ENCODE measurements around the gene TMEM242. TPM values are rescaled to one million over a fixed set of nuclear protein-coding genes. Genes with fewer than 3 reads are reported as not detected.
"Not testable (repeated sequence)": the region's sequence is repeated elsewhere in the genome, so short reads cannot be mapped to it uniquely, and the experiment has no call there.

Gene TMEM242
- total RNA-seq, 1 experiment from 2014 or later, result 10.5 TPM

- no peak for DNase-seq (ENCODE audit: low read depth)
Measured at GRCh38 chr6:157325069-157325805, 1.9 kb upstream of the TMEM242 start.

DNA sequence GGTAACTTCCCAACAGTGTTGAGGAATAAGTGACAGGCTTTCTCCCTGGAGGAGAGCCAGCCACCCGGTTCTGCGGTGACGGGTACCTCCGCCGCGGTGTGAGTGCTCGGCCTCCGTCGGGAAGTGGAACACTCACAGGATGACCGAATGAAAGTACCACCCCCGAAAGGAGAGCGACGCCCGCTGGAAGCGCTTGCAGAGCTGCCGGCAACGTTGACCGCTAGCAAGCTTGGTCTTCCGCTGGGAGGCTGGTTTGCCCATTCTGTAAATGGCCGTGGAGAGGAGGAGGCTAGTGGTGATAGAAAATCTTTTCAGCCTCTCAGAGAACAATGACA, 614 bp upstream of the TMEM242 start:
- DNase-seq (ENCODE audit: low read depth), result peak; percentile 91

GRCh38 chr6:157322792-157323254, 496 bp downstream of the TMEM242 start:
- peak; percentile 91 for DNase-seq (ENCODE audit: low read depth)

DNA sequence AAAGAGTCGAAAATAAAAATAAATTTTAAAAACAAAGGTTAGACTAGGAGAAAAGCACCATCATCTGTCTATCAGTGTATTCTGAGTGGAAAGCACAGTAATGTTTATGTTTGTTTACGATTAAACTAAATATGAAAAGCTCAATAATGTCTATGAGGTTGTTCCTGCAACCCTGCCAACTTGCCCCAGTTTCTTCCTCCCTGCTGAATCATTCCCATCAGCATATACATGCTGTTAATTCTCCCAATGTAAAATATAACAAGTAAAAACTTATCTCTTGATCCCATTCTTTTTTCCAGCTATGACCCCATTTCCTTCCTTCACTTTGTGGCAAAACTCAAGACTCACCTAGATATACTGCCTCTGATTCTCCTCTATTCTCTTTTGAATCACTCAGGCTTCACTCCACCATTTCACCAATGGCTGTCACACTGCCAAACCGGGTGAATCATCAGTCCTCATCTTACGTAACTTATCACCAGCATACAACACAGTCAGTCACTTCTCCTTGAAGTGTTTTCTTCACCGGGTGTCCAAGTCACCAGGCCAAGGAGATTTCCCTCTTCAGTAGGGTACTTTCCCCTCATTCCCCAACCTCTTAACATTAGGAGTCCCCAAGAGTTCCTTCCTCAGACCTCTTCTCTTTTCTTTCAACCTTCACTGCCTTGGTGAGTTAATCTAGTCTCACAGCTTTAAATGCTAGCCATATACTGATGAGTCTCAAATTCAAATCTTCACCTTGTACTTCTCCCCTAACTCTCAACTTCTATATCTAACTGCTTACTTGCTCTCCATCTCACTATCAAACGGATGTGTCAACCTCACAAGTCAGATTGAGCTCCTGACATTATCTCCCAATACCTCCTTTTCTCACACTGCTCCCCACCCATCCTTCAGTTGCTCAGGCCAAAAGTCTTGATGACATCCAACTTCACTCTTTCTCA, 6.2 kb downstream of the TMEM242 start:
- peak; percentile 90 for DNase-seq (ENCODE audit: low read depth)

DNA sequence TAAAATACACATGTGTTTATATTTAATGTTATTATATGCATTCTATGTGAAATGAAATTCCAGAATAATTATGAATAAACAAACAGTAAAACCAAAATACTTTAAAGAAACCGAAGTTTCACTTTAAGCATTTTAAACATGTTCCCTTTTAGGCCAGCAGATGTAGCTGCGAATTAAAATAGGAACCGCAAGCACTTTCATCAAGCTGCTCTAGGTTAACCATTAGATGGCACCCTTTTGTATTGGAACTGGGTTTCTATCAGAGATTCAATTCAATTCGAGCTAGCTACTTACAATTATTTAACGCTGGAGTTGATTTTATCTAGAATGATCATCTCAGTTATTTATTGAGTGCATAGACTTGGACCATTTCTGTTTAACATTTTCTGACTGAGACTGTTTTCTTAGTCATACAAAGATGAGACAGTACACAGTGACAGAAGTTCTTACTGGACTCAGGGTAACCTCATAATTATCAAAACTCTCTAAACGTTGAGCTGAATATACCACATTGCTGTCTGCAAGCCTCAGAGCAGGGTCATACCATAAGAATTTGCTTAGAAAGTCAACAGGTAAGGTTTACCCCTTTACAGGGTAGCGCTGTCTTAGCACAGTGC, 8.5 kb downstream of the TMEM242 start:
- DNase-seq (ENCODE audit: low read depth), result peak; percentile 65

DNA sequence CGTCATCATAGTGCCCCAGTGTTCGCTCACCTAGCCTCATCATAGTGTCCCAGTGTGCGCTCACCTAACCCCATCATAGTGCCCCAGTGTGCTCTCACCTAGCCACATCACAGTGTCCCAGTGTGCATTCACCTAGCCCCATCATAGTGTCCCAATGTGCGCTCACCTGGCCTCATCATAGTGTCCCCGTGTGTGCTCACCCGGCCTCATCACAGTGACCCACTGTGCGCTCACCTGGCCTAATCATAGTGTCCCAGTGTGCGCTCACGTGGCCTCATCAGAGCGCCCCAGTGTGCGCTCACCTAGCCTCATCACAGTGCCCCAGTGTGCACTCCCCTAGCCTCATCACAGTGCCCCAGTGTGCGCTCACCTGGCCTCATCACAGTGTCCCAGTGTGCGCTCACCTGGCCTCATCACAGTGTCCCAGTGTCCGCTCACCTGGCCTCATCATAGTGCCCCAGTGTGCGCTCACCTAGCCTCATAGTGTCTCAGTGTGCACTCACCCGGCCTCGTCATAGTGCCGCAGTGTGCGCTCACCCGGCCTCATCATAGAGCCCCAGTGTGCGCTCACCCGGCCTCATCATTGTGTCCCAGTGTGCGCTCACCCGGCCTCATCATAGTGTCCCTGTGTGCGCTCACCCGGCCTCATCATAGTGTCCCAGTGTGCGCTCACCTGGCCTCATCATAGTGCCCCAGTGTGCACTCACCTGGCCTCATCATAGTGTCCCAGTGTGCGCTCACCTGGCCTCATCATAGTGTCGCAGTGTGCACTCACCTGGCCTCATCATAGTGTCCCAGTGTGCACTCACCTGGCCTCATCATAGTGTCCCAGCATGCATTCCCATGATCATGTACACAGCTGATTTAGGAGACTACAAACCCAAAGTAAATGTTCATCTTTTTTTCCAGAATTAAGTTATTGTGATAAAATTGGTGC, 9.5 kb downstream of the TMEM242 start:
- no peak for DNase-seq (ENCODE audit: low read depth)

DNA sequence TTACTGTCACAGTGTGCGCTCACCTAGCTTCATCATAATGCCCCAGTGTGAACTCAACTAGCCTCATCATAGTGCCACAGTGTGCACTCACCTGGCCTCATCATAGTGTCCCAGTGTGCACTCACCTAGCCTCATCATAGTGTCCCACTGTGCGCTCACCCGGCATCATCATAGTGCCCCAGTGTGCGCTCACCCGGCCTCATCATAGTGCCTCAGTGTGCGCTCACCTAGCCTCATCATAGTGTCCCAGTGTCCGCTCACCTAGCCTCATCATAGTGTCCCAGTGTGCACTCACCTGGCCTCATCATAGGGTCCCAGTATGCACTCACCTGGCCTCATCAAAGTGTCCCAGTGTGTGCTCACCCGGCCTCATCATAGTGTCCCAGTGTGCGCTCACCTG, 10.6 kb downstream of the TMEM242 start:
- DNase-seq (ENCODE audit: low read depth), result peak; percentile 38

- DNase-seq (ENCODE audit: low read depth), result not testable (repeated sequence)
Measured at GRCh38 chr6:157310693-157311092, 12.6 kb downstream of the TMEM242 start.

- DNase-seq (ENCODE audit: low read depth), result no peak
Measured at GRCh38 chr6:157307661-157308060, 15.7 kb downstream of the TMEM242 start.

DNA sequence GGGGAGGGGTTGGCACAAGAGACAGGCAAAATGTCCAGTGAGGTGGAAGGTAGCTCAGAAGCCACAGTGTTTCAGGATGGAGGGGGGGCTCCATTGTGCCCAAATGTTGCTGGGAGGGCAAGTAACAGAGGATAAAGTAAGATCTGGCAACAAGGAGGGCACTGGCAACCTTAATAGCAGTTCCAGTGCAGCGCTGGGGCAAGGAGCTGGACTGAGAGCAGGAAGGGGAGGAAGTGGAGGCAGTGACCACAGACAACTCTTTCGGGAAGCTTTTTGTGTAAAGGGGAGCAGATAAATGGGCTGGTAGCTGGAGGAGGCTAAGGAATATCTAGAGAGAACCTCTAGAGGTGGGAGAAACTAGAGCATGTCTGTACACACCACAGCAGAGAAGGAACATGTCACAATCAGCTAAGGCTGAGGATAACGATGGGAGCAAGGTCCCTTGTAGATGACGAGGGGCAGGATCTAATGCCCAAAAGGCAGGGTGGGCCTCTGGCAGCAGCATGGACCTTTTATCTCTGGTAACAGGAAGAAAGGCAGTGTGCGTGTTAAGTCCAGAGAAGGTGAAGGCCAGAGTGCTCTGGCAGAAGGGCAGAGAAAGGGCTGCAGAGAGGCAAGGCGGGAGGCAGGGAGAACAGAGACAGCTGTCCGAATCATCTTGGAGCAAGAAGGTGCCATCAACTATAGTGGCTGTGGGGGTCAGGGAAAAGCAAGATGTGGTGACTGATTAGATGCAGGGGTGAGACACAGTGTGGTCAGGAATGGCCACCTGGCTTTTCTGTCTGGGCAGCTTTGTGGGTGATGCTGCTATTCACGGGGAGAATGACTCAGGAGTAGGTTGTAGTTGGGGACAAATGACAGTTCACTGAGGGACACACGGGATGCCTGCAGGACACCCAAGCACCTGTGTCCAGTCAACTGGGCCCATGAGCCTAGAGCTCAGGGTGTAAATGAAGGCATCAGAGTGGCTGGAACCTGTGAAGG, 17.4 kb downstream of the TMEM242 start:
- DNase-seq (ENCODE audit: low read depth), result no peak

- DNase-seq (ENCODE audit: low read depth), result peak; percentile 45
Measured at GRCh38 chr6:157304899-157305663, 18.2 kb downstream of the TMEM242 start.

- DNase-seq (ENCODE audit: low read depth), result no peak
Measured at GRCh38 chr6:157302736-157303135, 20.6 kb downstream of the TMEM242 start.

DNA sequence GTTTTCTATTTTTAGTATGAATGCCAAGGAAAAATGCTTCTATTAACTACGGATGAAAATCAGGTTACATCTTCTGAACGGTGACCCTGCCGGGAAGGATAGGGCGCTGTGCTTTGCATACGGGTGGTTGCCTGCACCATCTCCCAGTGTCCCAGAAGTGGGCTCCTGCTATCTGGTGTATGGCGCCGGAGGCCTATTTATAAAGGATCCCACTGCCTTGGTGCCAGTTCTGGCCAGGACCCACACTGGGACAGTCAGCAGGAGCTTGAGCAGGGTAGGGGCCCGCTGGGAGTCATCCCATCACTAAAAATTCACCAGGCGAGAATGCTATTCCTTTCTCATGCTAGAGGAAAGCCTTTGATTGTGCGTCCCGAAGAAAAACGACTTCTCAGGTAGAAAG, 22.9 kb downstream of the TMEM242 start:
- DNase-seq (ENCODE audit: low read depth), result no peak

DNA sequence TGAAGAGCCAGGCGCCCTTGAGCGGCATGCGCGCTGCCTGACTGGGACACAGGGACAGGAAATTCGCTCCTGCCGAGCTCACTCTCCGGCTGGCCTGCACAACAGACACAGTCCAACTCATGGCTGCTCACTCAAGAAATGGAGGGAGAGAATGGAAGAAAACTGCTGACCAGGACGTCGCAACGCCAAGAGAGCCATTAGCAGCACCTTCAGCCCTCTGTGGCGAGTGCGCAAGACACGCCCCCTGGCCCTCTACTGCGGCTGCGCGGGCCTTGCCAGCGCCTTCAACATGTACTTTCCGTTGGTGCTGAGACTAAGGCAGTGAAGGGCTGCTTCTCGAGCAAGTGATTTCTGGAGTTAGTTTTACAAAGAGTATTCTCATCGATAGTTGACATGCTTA, 23.3 kb downstream of the TMEM242 start:
- DNase-seq (ENCODE audit: low read depth), result no peak

- no peak for DNase-seq (ENCODE audit: low read depth)
Measured at GRCh38 chr6:157298216-157298724, 25.0 kb downstream of the TMEM242 start.

GRCh38 chr6:157294654-157295053, 28.7 kb downstream of the TMEM242 start:
- DNase-seq (ENCODE audit: low read depth), result no peak

GRCh38 chr6:157293780-157294179, 29.5 kb downstream of the TMEM242 start:
- no peak for DNase-seq (ENCODE audit: low read depth)

- DNase-seq (ENCODE audit: low read depth), result no peak
Measured at GRCh38 chr6:157292202-157292601, 31.1 kb downstream of the TMEM242 start.

DNA sequence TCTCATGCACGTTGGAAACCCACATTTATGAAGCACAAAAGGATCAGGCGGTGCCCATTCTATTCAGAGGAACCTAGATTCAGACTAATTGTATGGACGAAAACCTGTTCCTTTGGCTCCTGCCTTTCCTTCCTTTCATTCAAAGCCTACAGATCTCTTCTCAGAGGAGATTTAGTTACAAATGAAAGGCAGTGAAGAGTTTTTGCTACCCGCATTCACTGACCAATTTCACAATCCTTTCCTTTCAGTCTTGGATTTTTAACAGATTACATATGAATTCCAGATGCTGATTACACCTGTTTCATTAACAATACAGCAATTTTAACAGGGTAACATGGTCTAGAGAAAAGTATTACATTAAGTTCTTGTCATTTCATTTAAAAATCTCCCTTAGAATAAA, 32.0 kb downstream of the TMEM242 start:
- DNase-seq (ENCODE audit: low read depth), result no peak

Measured in Daoy (cell line).